Esophagus muscularis mucosa (tissue), 4 donors: Measurements from ENCODE around the gene FSHR.

Experiments
- CTCF ChIP-seq, 3 experiments: fragments of 200-600 bp in 2 of 3; fragments of 450-650 bp in 1 of 3; sonication (generic) in 2 of 3; IDR thresholded peaks; one replicate each; pipeline ENCODE4 v1.5.1; 2017 to 2019; ENCODE audit warnings: antibody characterized with exemption in 3 of 3, mild to moderate bottlenecking in 2 of 3, moderate library complexity in 1 of 3
- EP300 ChIP-seq: sonication (generic); formaldehyde crosslinking; IDR thresholded peaks from one replicate; pipeline ENCODE4 v1.6.1; 2017; ENCODE audit warnings: antibody characterized with exemption
- POLR2A ChIP-seq: fragments of 450-650 bp; IDR thresholded peaks from one replicate; pipeline ENCODE4 v1.6.1; 2017; ENCODE audit warnings: antibody characterized with exemption, moderate library complexity, mild to moderate bottlenecking, low read depth
- POLR2AphosphoS5 ChIP-seq, 2 donors: sonication (generic); formaldehyde crosslinking; IDR thresholded peaks; one replicate each; pipeline ENCODE4 v1.6.1; 2017; ENCODE audit warnings: antibody characterized with exemption in 2 of 2

GRCh38 chr2:48952614-48953013 is 201.7 kb downstream of the FSHR start:
- no peak for TF ChIP-seq POLR2A
- TF ChIP-seq CTCF (IDR thresholded peaks at IDR 0.05): no peak
- TF ChIP-seq POLR2AphosphoS5 (IDR thresholded peaks at IDR 0.05): no peak
- no peak for TF ChIP-seq EP300
